Upper lobe of left lung (tissue), 6 donors: ENCODE results near the gene ZNF524. TPM values are rescaled to one million over a fixed set of nuclear protein-coding genes. Genes with fewer than 3 reads are reported as not detected.

Experiments used
- ATAC-seq, 2 donors: fragments of 200-7000 bp; cut with Tn5 transposase; one replicate each; pipeline ENCODE4 v1.9.1; 2022; ENCODE audit warnings: mild to moderate bottlenecking in 2 of 2, moderate library complexity in 2 of 2; ENCODE audit not compliant: low FRiP score in 2 of 2
- DNase-seq, 2 donors: peaks; one replicate each; pipeline ENCODE4 v3.0.0-alpha.2; 2019 to 2020
- H3K27ac ChIP-seq, 4 donors: fragments of 200-600 bp; sonication (generic); one replicate each; pipeline ENCODE4 v1.5.1; 2016 to 2019
- H3K27me3 ChIP-seq, 4 donors: fragments of 200-600 bp; sonication (generic); one replicate each; pipeline ENCODE4 v1.5.1; 2017 to 2019
- H3K36me3 ChIP-seq, 4 donors: fragments of 200-600 bp; sonication (generic); one replicate each; pipeline ENCODE4 v1.5.1; 2016 to 2019
- H3K4me1 ChIP-seq, 4 donors: fragments of 200-600 bp; sonication (generic); one replicate each; pipeline ENCODE4 v1.5.1; 2018 to 2019
- H3K4me3 ChIP-seq, 4 donors: fragments of 200-600 bp; sonication (generic); one replicate each; pipeline ENCODE4 v1.5.1; 2017 to 2019; ENCODE audit warnings: mild to moderate bottlenecking in 2 of 4, moderate library complexity in 1 of 4
- H3K9me3 ChIP-seq, 4 donors: fragments of 200-600 bp; sonication (generic); one replicate each; pipeline ENCODE4 v1.5.1; 2018 to 2019
- CTCF ChIP-seq, 6 experiments: fragments of 450-650 bp in 4 of 6; fragments of 200-600 bp in 2 of 6; sonication (generic) in 2 of 6; IDR thresholded peaks; one replicate each; pipeline ENCODE4 v1.5.1; 2016 to 2019; ENCODE audit warnings: antibody characterized with exemption in 6 of 6
- EP300 ChIP-seq, 4 donors: sonication (generic); formaldehyde crosslinking; IDR thresholded peaks; one replicate each; pipeline ENCODE4 v1.5.1; 2017; ENCODE audit warnings: antibody characterized with exemption in 4 of 4, control low read depth in 2 of 4
- POLR2A ChIP-seq, 4 donors: fragments of 450-650 bp; IDR thresholded peaks; one replicate each; pipeline ENCODE4 v1.5.1; 2016 to 2017; ENCODE audit warnings: antibody characterized with exemption in 4 of 4, mild to moderate bottlenecking in 2 of 4
- POLR2AphosphoS5 ChIP-seq, 2 donors: sonication (generic); formaldehyde crosslinking; IDR thresholded peaks; one replicate each; pipeline ENCODE4 v1.5.1; 2017; ENCODE audit warnings: antibody characterized with exemption in 2 of 2
- WGBS, 2 donors: methylation state at CpG; one replicate each; pipeline ENCODE4 v1.1.5; 2017 to 2018; 5-methylcytosine and 5-hydroxymethylcytosine counted together
- total RNA-seq, 6 donors: library from RNA; depleted of rRNA in 4 of 6; stranded (reverse); fragments of >200 nt in 4 of 6; gene quantifications; one replicate each; pipeline versions ENCODE4 v1.1.0 to v1.2.1, GENCODE V29; 2016 to 2021
- donor health status: DM: no; HTN: no; CAD: no; lungs with moderate emphysema.
- donor health status: DM: no; HTN: yes; CAD: no; lungs with severe emphysema.

Gene ZNF524
- total RNA-seq, 6 donors from 2014 or later, result 19.9 to 58.7 (median 34.9) TPM

GRCh38 chr19:55638864-55639359 lies 38.8 kb downstream of the ZNF524 start:
- Histone ChIP-seq H3K9me3 (no peaks in the 10 kb centered on the region), H3K36me3 (peaks cover 0 to 4% (median 2%) of the 10 kb centered on the region in 4 donors), H3K4me1 (peaks cover 63 to 88% (median 68%) of the 10 kb centered on the region in 4 donors), H3K27me3 (no peaks in the 10 kb centered on the region), H3K4me3 (no peak overlapping the region), H3K27ac (no peak overlapping the region)
- TF ChIP-seq CTCF (IDR thresholded peaks at IDR 0.05) (peak in 5 of 6 experiments; percentile 10 to 50 (median 27)), POLR2AphosphoS5 (IDR thresholded peaks at IDR 0.05) (no peak), POLR2A (IDR thresholded peaks at IDR 0.05) (no peak), EP300 (IDR thresholded peaks at IDR 0.05) (no peak)
- DNase-seq (no peak), ATAC-seq (no peak)
- WGBS, 2 donors, result 87 to 91% methylated on average over 6 of the region's 6 CpGs

GRCh38 chr19:55640043-55640576 lies 40.0 kb downstream of the ZNF524 start:
- Histone ChIP-seq H3K27me3 (no peaks in the 10 kb centered on the region), H3K4me3 (peak overlapping the region; percentile 74 to 96 (median 86)), H3K9me3 (no peaks in the 10 kb centered on the region), H3K4me1 (peaks cover 66 to 95% (median 73%) of the 10 kb centered on the region in 4 donors), H3K27ac (peak overlapping the region; percentile 88 to 94 (median 92)), H3K36me3 (peaks cover 3 to 10% (median 8%) of the 10 kb centered on the region in 4 donors)
- peak in 1 of 2 donors; percentile 23 for TF ChIP-seq POLR2AphosphoS5 (IDR thresholded peaks at IDR 0.05)
- no peak for TF ChIP-seq EP300 (IDR thresholded peaks at IDR 0.05)
- peak in 1 of 4 donors; percentile 52 for TF ChIP-seq POLR2A (IDR thresholded peaks at IDR 0.05)
- peak; percentile 46 to 81 (median 66) for TF ChIP-seq CTCF (IDR thresholded peaks at IDR 0.05)
- DNase-seq (peak; percentile 78 to 95), ATAC-seq (peak; percentile 38 to 54)
- whole genome bisulfite sequencing, 2 donors, result 27% methylated on average over 13 to 27 of the region's 38 CpGs

- TF ChIP-seq EP300 (IDR thresholded peaks at IDR 0.05) (no peak), CTCF (IDR thresholded peaks at IDR 0.05) (no peak), POLR2A (IDR thresholded peaks at IDR 0.05) (peak in 2 of 4 donors; percentile 0 to 36)
- H3K36me3 ChIP-seq, result peaks cover 5 to 13% (median 12%) of the 10 kb centered on the region in 4 donors
- peak within 1 kb of the TSS; percentile 88 to 94 (median 92) for H3K27ac ChIP-seq
- WGBS, 2 donors, result 2% methylated on average over 5 to 43 of the region's 89 CpGs
- no peaks in the 10 kb centered on the region for H3K9me3 ChIP-seq
- H3K4me1 ChIP-seq, result peaks cover 64 to 91% (median 69%) of the 10 kb centered on the region in 4 donors
- peak; percentile 53 to 95 for DNase-seq
- H3K27me3 ChIP-seq, result no peaks in the 10 kb centered on the region
- peak; percentile 54 to 86 for ATAC-seq
- peak within 1 kb of the TSS; percentile 74 to 96 (median 86) for H3K4me3 ChIP-seq
Measured at GRCh38 chr19:55640577-55641425, 40.7 kb downstream of the ZNF524 start, which contains the start of gene ZNF580. Gene ZNF580, plus strand, starts transcription at chr19:55641002. Its CDS starts 1,507 bp downstream, at chr19:55642509.

- TF ChIP-seq EP300 (IDR thresholded peaks at IDR 0.05) (no peak), POLR2A (IDR thresholded peaks at IDR 0.05) (no peak), POLR2AphosphoS5 (IDR thresholded peaks at IDR 0.05) (no peak)
- Histone ChIP-seq H3K27ac (peak overlapping the region; percentile 88 to 94 (median 92)), H3K36me3 (peaks cover 5 to 13% (median 12%) of the 10 kb centered on the region in 4 donors), H3K27me3 (no peaks in the 10 kb centered on the region), H3K4me3 (peak overlapping the region; percentile 74 to 96 (median 86)), H3K4me1 (peaks cover 56 to 84% (median 62%) of the 10 kb centered on the region in 4 donors), H3K9me3 (no peaks in the 10 kb centered on the region)
- WGBS, 2 donors, result 1% methylated on average over 24 to 25 of the region's 25 CpGs
- DNase-seq, result no peak
- no peak for ATAC-seq
Measured at GRCh38 chr19:55641426-55642152, 41.5 kb downstream of the ZNF524 start.
